Raji (cell line): ENCODE results near the gene TCF21.

Experiments used
- POLR2A ChIP-seq: IDR thresholded peaks from 2 replicates; pipeline ENCODE4 v1.6.1; 2011; ENCODE audit warnings: low read depth, low read length, control low read depth; ENCODE audit not compliant: insufficient read depth

TCF21 gene

GRCh38 chr6:133896344-133896721, 7.4 kb downstream of the TCF21 start:
- TF ChIP-seq POLR2A: no peak

- TF ChIP-seq POLR2A: no peak
Observed at GRCh38 chr6:133898263-133898662, 9.3 kb downstream of the TCF21 start.

GRCh38 chr6:133899556-133899955, 10.6 kb downstream of the TCF21 start:
- no peak for TF ChIP-seq POLR2A

GRCh38 chr6:133903855-133904254, 14.9 kb downstream of the TCF21 start:
- TF ChIP-seq POLR2A: no peak

GRCh38 chr6:133906050-133906449, 17.1 kb downstream of the TCF21 start:
- TF ChIP-seq POLR2A: no peak

- TF ChIP-seq POLR2A: no peak
Observed at GRCh38 chr6:133916650-133917151, 27.8 kb downstream of the TCF21 start.

- no peak for TF ChIP-seq POLR2A
Observed at GRCh38 chr6:133917781-133918180, 28.9 kb downstream of the TCF21 start.

- no peak for TF ChIP-seq POLR2A
Observed at GRCh38 chr6:133918208-133918930, 29.5 kb downstream of the TCF21 start.

GRCh38 chr6:133919362-133919761, 30.4 kb downstream of the TCF21 start:
- no peak for TF ChIP-seq POLR2A

GRCh38 chr6:133921249-133921859, 32.4 kb downstream of the TCF21 start:
- no peak for TF ChIP-seq POLR2A

- no peak for TF ChIP-seq POLR2A
Observed at GRCh38 chr6:133923938-133924593, 35.2 kb downstream of the TCF21 start.

GRCh38 chr6:133937909-133938308, 49.0 kb downstream of the TCF21 start:
- TF ChIP-seq POLR2A: no peak

GRCh38 chr6:133938533-133938932, 49.6 kb downstream of the TCF21 start:
- TF ChIP-seq POLR2A: no peak

GRCh38 chr6:133939778-133940667, 51.1 kb downstream of the TCF21 start:
- TF ChIP-seq POLR2A: no peak
